HepG2 (cell line): ENCODE results near the gene PSRC1. TPM values are rescaled to one million over a fixed set of nuclear protein-coding genes. Genes with fewer than 3 reads are reported as not detected.

Experiments used
- ARHGAP35 ChIP-seq: sonication (generic); formaldehyde crosslinking; IDR thresholded peaks from 2 replicates; pipeline ENCODE4 v1.9.0; 2022; ENCODE audit warnings: mild to moderate bottlenecking, inconsistent platforms, moderate library complexity, missing genetic modification reagents, borderline replicate concordance
- BRF2 ChIP-seq: sonication (generic); formaldehyde crosslinking; IDR thresholded peaks from 2 replicates; pipeline ENCODE4 v1.8.1; 2022; ENCODE audit warnings: mild to moderate bottlenecking, missing genetic modification reagents
- ESRRA ChIP-seq: sonication (generic); formaldehyde crosslinking; IDR thresholded peaks from 2 replicates; pipeline ENCODE4 v1.5.1; 2020; ENCODE audit warnings: mild to moderate bottlenecking, low read depth, missing genetic modification reagents
- HMGXB4 ChIP-seq, 2 experiments: sonication (generic) in 1 of 2; formaldehyde crosslinking in 1 of 2; IDR thresholded peaks; 2 replicates each; pipeline versions ENCODE4 v1.4.0 to v1.6.1; 2018 to 2020; ENCODE audit warnings: missing genetic modification reagents in 2 of 2, borderline replicate concordance in 1 of 2, low read depth in 1 of 2, mild to moderate bottlenecking in 1 of 2, missing biosample characterization in 1 of 2
- KDM6A ChIP-seq: IDR thresholded peaks from 2 replicates; pipeline ENCODE4 v1.6.1; 2016; ENCODE audit warnings: low read depth
- KLF13 ChIP-seq: sonication (generic); formaldehyde crosslinking; IDR thresholded peaks from 2 replicates; pipeline ENCODE4 v1.4.0; 2020; ENCODE audit warnings: mild to moderate bottlenecking, missing genetic modification reagents
- KMT2B ChIP-seq: IDR thresholded peaks from 2 replicates; pipeline ENCODE4 v1.6.1; 2016; ENCODE audit warnings: missing genetic modification reagents, missing compliant biosample characterization
- POLR2AphosphoS2 ChIP-seq: IDR thresholded peaks from 2 replicates; pipeline ENCODE4 v1.6.1; 2011; ENCODE audit warnings: low read depth, low read length, improper control_type of control experiment
- RBAK ChIP-seq: sonication (generic); formaldehyde crosslinking; IDR thresholded peaks from 2 replicates; pipeline ENCODE4 v1.5.1; 2020; ENCODE audit warnings: mild to moderate bottlenecking, missing genetic modification reagents
- RBM39 ChIP-seq: fragments of 200-400 bp; formaldehyde crosslinking; IDR thresholded peaks from one replicate; pipeline ENCODE4 v1.6.1; 2018; ENCODE audit warnings: antibody characterized with exemption, mild to moderate bottlenecking, low read depth, low read length; ENCODE audit not compliant: poor library complexity, severe bottlenecking
- TAF15 ChIP-seq: fragments of 200-400 bp; formaldehyde crosslinking; IDR thresholded peaks from one replicate; pipeline ENCODE4 v1.6.1; 2018; ENCODE audit warnings: mild to moderate bottlenecking, low read depth, low read length; ENCODE audit not compliant: poor library complexity, severe bottlenecking
- TOPORS ChIP-seq: sonication (generic); formaldehyde crosslinking; IDR thresholded peaks from 2 replicates; pipeline ENCODE4 v1.8.0; 2023; ENCODE audit warnings: mild to moderate bottlenecking, missing genetic modification reagents
- UBTF ChIP-seq: sonication (generic); formaldehyde crosslinking; IDR thresholded peaks from 2 replicates; pipeline ENCODE4 v1.4.0; 2020; ENCODE audit warnings: mild to moderate bottlenecking, missing genetic modification reagents
- ZNF160 ChIP-seq: sonication (generic); formaldehyde crosslinking; IDR thresholded peaks from 2 replicates; pipeline ENCODE4 v1.8.0; 2022; ENCODE audit warnings: mild to moderate bottlenecking, inconsistent platforms, missing genetic modification reagents
- ZNF260 ChIP-seq: sonication (generic); formaldehyde crosslinking; IDR thresholded peaks from 2 replicates; pipeline ENCODE4 v1.4.0; 2020; ENCODE audit warnings: missing genetic modification reagents, low read depth, mild to moderate bottlenecking, borderline replicate concordance
- ZNF329 ChIP-seq: sonication (generic); formaldehyde crosslinking; IDR thresholded peaks from 2 replicates; pipeline ENCODE4 v1.9.0; 2021; ENCODE audit warnings: low read depth, mild to moderate bottlenecking, missing genetic modification reagents
- ZNF468 ChIP-seq: sonication (generic); formaldehyde crosslinking; IDR thresholded peaks from 2 replicates; pipeline ENCODE4 v1.8.0; 2022; ENCODE audit warnings: mild to moderate bottlenecking, moderate library complexity, missing genetic modification reagents
- ZNF616 ChIP-seq: sonication (generic); formaldehyde crosslinking; IDR thresholded peaks from 2 replicates; pipeline ENCODE4 v1.5.0; 2020; ENCODE audit warnings: low read depth, mild to moderate bottlenecking, missing genetic modification reagents
- ZNF878 ChIP-seq: sonication (generic); formaldehyde crosslinking; IDR thresholded peaks from 2 replicates; pipeline ENCODE4 v1.8.1; 2023; ENCODE audit warnings: mild to moderate bottlenecking, missing genetic modification reagents, moderate library complexity
- polyA plus RNA-seq, 8 experiments: library from polyadenylated mRNA; depleted of rRNA in 3 of 8; stranded (reverse) in 7 of 8; unstranded in 1 of 8; fragments of >200 nt; fragmentation: Illumina TruSeq in 4 of 8; extraction: Trizol in 4 of 8; gene quantifications; 2 replicates each; pipeline versions ENCODE4 v1.2.1 to v1.2.3, GENCODE V29; 2011 to 2016; ENCODE audit warnings: low read depth in 4 of 8, missing spikeins in 1 of 8, mixed read lengths in 1 of 8; ENCODE audit not compliant: insufficient read depth in 1 of 8
- total RNA-seq, 5 experiments: library from RNA; depleted of rRNA; stranded (reverse); fragments of >200 nt; fragmentation: Illumina TruSeq; extraction: Trizol; gene quantifications; 2 replicates each; pipeline ENCODE4 v1.2.3, GENCODE V29; 2016; ENCODE audit warnings: low read depth in 1 of 5
- TF ChIP-seq, protein P1 (sequence below): sonication (generic); formaldehyde crosslinking; IDR thresholded peaks from 2 replicates; pipeline ENCODE4 v1.8.1; 2023; ENCODE audit warnings: mild to moderate bottlenecking, inconsistent platforms, moderate library complexity, missing genetic modification reagents, borderline replicate concordance
- TF ChIP-seq, protein P2 (sequence below): sonication (generic); formaldehyde crosslinking; IDR thresholded peaks from 2 replicates; pipeline ENCODE4 v1.5.0; 2020; ENCODE audit warnings: missing genetic modification reagents

Gene PSRC1
- total and polyA plus RNA-seq, 2 of the 13 experiments (the other 11 are each of a cell fraction or from before 2014, with no cell fraction given): 28.6 to 30.3 TPM

- TF ChIP-seq ZNF468 (CRISPR knock-in tag) (no peak), ZNF616 (CRISPR knock-in tag) (peak; percentile 40; the same call in 1 of the 2 replicates), ZNF329 (CRISPR knock-in tag) (no peak), KMT2B (CRISPR knock-in tag) (no peak), ARHGAP35 (CRISPR knock-in tag) (no peak), UBTF (peak; percentile 55), TAF15 (no peak), ZNF160 (CRISPR knock-in tag) (no peak), HMGXB4 (CRISPR knock-in tag; IDR thresholded peaks at IDR 0.05; ENCODE audit: borderline replicate concordance in 1 of 2, low read depth in 1 of 2) (no peak), ZNF878 (CRISPR knock-in tag) (no peak), TOPORS (CRISPR knock-in tag) (no peak), POLR2AphosphoS2 (no peak), KDM6A (CRISPR knock-in tag) (peak; percentile 75), BRF2 (no peak), ESRRA (no peak), ZNF260 (CRISPR knock-in tag) (no peak), KLF13 (CRISPR knock-in tag) (no peak), RBM39 (peak; percentile 75), RBAK (CRISPR knock-in tag) (no peak)
- TF ChIP-seq, protein P1, sequence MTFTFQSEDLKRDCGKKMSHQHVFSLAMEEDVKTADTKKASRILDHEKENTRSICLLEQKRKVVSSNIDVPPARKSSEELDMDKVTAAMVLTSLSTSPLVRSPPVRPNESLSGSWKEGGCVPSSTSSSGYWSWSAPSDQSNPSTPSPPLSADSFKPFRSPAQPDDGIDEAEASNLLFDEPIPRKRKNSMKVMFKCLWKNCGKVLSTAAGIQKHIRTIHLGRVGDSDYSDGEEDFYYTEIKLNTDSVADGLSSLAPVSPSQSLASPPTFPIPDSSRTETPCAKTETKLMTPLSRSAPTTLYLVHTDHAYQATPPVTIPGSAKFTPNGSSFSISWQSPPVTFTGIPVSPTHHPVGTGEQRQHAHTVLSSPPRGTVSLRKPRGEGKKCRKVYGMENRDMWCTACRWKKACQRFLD (CRISPR knock-in tag): no peak
- TF ChIP-seq, protein P2, sequence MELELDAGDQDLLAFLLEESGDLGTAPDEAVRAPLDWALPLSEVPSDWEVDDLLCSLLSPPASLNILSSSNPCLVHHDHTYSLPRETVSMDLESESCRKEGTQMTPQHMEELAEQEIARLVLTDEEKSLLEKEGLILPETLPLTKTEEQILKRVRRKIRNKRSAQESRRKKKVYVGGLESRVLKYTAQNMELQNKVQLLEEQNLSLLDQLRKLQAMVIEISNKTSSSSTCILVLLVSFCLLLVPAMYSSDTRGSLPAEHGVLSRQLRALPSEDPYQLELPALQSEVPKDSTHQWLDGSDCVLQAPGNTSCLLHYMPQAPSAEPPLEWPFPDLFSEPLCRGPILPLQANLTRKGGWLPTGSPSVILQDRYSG (CRISPR knock-in tag): no peak
Measured at GRCh38 chr1:109274533-109275476, 8.1 kb downstream of the PSRC1 start (continued).
